ENCODE measurements around the gene DGKB.

DGKB gene

DNA sequence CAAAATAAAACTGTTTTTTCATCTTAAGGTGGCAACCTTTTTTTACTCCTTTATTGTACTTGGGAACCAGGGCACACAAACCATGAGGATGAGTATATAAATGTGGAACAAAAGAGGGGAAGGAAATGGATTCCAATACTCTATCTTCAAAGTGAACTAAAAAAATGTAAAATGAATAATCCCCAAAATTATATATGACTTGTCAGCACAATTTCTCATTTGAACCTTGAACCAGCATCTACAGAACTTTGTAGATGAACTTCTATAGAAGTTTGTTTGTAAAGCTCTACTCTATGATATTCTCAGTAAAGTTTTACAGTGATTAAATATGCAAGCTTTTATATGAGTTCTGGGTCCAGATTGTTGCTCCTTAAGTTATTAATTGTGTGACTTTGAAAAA lies 694.8 kb downstream of the DGKB start:
- no peak for DNase-seq (ENCODE audit: low spot score)

DNA sequence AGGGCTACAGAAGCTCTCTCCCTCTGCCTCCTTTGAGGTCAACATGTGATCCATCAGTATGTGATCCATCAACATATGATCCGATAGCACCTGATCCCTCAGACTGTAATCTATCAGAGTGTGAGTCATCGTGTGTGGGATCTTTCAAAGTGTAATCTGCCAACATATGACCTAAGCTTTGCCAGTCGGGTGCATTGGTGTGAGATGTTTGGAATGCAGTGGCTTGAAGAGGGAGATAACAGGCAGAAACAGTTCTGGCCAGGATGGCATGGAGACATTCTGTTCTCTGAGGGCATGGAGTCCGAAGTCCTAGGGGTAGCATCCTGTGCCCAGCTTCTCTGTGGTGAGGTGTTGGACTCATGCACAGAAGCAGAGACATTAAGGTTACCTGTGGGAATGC lies 695.4 kb downstream of the DGKB start:
- peak; percentile 16 for DNase-seq (ENCODE audit: low spot score)

DNA sequence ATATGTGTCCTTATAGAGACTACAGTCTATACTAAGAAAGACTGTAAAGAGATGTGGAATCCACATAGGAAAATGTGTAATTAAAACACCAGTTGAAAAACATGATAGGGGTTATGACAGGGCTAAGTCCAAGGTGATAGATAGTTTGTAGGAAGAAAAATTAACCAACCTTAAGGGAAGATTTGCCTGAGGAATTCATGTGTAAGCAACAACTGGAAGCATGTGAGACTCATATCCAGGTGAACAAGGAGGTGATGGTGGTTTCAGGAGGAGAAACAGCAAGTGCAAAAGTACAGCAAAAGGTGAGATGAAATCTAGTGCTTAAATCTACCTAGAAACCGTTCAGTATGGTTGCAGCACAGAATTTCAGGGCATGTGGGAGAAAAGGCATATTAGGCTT lies 696.4 kb downstream of the DGKB start:
- no peak for DNase-seq (ENCODE audit: low spot score)

DNA sequence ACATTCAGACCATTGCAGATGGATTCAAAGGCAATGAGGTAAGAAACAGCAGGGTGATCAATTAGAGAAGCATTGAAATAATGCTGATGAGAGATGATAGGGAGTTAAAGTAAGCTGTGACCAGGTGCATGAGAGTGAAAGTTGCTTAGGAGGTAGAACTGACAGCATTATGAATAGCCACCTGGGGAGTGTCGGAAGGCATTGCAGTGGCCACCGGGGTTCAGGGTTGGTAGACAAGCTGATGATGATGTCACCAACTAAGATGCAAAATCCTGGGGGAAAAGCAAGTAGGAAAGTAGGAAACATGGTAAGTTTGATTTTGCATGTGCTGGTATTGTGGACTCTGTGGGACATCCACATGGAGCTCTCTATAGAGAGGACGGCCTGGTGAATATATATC lies 701.2 kb downstream of the DGKB start:
- DNase-seq (ENCODE audit: low spot score), result no peak

DNA sequence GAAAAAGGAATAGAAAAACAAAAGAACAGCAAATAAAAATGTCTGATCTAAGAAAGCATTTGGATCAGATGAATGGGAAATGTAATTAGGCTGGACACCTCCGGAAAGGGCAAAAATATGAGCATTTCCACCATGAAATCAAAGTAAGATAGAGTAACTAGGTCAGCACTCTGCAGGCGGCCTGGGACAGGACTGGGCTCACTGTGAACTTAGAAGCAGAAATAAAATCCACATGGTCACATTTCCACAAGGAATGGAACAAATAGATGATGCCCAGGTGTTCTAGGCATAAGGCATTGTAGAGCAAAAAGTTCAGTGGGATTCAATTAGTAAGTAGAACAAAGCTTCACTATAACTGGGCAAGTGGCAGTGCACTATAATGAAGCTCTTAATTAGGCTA lies 703.2 kb downstream of the DGKB start:
- DNase-seq (ENCODE audit: low spot score), result no peak

DNA sequence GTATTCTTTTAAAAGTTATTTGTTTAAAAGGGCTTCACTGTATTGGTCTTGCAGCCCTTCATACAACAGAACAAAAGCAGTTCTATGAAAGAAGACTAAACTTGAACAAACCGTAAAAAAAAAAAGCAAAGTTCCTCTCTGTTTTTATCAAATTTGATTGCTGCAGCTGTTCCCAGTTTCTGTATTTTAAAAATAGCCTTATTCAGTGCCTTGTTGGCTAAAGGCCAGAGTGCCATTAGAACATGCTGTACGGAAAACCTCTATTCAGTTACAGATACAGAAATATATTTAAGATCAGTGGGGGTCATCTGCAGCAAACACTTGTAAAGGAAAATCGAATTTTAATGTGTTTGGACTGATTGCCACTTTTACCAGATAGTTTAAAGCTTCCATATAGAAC lies 705.3 kb downstream of the DGKB start:
- no peak for DNase-seq (ENCODE audit: low spot score)

DNA sequence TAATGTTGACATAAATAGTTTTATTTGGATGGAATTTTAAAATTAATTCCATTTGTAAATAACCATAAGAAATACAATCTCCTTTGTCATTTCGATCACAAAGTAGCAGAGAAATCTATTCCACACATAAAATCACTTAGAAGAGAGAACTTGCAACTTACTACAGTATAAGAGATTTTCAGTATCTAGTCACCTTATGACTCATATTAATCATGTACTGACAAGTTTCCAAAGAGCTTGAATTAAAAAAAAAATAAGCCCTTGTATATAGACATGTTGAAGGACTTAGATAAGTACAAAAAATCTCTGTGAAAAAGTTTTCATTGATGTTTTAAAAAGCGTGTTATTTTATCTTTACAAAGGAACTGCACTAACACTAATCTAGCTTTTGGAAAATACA lies 706.0 kb downstream of the DGKB start:
- peak; percentile 4 for DNase-seq (ENCODE audit: low spot score)

DNA sequence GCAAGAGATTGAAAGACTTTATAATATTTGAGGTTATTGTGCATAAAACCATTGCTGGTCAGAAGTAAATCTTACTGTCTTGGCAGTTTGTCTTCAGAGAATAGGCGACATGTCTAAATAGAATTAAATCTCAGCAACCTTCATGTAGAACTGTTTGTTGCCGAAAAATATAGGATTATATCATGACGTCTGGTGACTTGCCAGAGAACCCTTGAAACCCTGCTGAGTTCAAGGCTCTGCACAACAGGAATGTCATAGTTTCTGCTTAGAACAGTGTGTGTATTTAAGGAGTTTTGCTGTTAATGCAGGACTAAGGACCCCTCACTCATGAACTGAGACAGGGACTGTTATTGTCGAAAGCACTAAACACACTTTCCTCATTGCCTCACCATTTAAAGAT lies 706.7 kb downstream of the DGKB start:
- DNase-seq (ENCODE audit: low spot score), result no peak

DNA sequence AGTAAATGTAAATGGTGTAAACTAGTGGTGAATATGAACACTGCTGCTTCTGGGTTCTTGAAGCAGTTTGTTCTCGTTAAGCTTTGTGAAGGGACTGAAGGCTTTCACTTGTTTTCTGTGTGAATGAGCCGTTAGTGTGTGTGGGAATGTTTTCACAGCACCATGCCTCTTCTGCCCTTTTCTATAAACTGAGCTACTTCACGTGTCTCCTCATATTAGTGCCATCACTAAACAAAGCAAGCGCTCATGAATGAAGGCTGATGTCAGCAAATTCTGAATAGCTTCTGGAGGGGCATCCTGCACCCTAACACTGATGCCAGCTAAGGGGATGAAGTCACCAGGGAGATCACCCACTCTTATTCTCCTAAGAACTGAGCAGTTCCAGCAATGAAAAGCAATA lies 707.5 kb downstream of the DGKB start:
- no peak for DNase-seq (ENCODE audit: low spot score)

DNA sequence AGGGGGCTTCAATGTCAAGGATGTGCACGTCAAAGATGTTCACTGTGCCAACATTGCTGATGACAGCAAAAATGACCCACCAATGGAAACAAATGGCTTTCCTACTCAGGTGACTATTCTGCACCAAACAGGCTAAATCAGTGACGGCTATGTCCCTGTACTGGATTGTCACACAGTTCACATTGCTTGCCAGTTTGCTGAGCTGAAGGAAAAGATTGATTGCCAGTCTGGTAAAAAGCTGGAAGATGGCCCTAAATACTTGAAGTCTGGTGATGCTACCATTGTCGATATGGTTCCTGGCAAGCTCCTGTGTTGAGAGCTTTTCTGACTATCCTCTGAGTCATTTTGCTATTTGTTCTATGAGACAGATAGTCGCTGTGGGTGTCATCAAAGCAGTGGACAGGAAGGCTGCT lies 710.9 kb downstream of the DGKB start:
- peak; percentile 24 for DNase-seq (ENCODE audit: low spot score)

DNA sequence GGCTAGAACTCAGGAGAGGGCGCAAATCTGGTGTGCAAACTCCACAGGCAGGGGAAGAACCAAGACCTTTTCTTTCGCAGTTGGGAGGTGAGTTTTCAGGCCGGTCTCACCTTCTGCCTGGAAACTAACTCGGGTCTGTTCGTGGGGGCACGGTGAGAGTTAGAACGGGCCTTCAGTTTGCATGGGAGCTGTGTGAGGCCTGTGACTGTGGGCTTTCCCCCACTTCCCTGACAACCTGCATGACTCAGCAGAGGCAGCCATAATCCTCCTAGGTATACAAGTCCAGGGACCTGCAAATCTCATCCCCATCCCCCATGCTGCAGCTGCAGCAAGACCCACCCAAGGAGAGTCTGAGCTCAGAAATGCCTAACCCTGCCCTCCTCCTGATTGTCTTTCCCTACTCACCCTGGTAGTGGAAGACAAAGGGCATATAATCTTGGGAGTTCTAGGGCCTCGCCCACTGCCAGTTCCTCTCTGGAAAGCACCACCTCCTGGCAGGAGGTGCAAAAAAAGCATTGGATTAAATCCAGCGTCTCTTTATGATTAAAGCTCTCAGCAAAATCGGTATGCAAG lies 718.2 kb downstream of the DGKB start:
- no peak for DNase-seq (ENCODE audit: low spot score)

DNA sequence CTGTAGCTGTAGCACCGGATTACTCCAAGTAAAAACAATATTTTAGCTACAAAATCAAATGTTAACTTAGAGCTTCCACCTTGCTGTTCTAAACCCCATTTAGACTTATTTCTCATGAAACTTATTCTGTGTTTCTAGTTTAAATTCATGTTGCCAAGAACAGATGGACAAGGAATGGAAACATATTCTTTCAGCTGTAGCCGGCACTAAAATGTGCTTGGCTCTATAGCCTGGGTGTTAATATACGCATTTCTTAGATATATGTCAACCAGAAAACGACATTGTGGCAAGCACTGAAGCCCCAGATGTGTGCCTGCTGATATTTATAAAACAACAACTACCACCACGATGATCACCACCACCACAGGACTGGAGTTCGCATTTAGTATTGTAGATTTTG lies 722.8 kb downstream of the DGKB start:
- no peak for DNase-seq (ENCODE audit: low spot score)

DNA sequence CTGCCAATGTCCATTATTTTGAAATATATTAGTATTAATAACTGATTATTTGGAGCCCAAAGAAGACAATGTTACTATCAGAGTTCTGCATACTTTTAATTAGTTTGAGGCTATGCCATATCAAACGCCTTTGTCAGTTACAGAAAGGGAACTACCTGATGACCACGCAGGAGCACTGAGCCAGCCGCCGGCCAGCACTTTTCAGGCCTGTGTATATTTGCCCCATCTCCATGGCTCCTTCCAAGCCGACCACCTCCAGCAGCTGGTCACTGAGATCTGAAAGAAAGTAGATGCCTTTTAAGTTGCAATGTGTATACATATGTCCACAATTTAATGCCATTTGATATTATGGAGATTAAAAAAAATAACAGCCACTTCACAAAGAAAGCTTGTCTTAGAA lies 724.7 kb downstream of the DGKB start:
- DNase-seq (ENCODE audit: low spot score), result no peak

DNA sequence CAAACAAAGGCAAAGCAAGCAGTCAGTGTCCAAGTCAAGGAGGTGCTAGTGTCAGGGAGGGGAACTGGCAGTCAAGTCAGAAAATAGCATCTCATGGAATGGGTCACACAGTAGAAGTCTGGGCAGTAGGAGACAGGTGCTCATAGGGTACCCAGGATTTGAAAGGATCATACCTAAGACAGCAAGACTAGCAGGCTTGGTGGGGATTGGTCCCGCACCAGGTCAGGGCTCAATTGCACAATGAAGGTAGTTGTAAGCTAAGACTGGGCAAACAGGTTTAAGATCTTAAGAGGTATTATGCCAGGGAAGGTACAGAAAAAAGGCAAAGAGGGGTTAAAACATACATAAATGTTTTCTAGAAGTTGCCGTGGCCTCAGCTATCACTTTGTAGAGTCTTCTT lies 731.7 kb downstream of the DGKB start:
- DNase-seq (ENCODE audit: low spot score), result no peak

DNA sequence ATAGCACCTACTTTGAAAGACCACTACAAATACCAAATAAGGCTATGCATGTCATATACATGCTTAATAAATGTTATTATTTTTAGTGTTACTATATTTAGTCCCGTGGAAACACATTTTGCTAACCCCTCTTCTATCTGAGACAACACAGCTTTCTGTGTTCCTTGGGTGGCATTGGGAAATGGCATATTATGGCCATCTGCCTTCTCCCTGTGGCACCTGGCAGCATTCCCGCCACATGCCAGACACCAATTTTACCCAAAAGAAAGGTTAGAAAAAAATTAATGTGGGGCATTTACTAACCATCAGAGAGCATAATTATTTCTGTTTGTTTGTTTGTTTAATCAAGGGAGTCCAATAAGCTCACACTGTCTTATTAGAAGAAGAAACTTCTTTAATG lies 744.4 kb downstream of the DGKB start:
- DNase-seq (ENCODE audit: low spot score), result no peak

DNA sequence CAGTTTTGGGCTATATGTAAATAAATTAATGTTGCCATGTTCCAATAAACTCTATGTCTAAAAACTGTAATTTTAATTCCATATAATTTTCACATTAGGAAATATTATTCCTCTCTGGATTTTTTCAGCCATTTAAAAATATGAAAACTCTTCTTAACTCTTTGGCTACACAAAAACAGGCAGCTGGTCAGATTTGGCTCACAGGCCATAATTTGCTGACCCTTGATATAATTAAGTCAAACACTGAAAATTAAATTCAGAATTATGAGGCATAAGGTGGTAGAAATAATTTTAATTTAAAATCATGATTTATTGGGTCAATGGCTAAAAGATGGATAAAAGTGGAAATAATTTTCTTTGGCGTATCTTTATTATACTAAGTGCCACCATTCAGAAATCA lies 746.1 kb downstream of the DGKB start:
- DNase-seq (ENCODE audit: low spot score), result no peak

DNA sequence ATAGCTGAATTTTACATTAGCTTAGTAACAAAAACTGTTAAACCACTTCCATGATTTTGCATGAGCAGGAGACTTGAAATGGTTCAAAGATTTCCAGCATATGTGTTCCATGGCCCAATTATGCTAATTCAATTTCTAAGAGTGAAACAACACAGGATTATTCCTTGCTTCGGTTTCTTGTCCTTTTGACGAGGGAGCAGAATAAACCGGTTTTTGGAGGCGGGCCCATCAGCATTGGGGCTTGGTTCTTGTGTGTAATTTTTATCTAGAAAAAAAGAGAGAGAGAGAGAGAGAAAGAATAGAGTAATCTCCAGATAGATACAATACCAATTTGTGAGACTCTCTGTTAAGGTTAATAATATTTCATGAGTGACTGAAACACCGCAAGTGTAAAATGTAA lies 753.6 kb downstream of the DGKB start:
- no peak for DNase-seq (ENCODE audit: low spot score)

DNA sequence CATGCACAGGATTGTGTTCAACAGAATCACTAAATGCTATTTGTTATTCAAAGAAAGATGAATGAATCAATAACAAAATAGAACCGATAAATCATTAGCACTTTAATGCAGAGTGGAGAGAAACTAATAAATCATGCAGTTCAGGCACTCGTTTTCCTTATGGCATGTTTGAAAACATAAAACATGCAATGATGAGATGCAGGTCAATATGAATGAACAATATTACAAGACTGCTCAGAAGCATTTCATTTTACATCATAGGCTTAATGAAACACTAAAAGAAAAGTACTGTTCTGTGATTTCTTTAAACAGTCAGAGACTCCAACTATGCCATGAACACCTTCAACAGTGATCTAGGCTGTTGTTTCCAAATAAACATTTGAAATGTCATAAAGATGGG lies 755.0 kb downstream of the DGKB start:
- no peak for DNase-seq (ENCODE audit: low spot score)

DNA sequence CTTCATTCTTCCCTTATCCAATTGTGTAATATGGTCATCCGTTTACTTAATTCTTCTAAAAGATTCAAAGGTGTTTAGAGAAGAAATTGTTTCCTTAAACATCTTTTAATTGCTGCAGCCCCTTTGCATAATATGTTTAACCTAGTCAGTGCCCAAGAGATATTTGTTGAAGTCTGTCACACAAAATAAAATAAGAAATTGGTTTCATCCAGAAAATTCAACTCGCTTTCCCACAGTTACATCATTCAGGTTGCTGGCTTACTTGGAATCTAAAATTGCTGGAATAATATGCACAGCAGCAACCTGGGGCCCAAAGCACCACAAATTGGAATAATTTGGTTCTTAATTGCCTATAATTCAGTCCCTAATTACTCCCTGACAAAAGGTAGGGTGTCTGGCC lies 758.0 kb downstream of the DGKB start:
- DNase-seq (ENCODE audit: low spot score), result no peak

DNA sequence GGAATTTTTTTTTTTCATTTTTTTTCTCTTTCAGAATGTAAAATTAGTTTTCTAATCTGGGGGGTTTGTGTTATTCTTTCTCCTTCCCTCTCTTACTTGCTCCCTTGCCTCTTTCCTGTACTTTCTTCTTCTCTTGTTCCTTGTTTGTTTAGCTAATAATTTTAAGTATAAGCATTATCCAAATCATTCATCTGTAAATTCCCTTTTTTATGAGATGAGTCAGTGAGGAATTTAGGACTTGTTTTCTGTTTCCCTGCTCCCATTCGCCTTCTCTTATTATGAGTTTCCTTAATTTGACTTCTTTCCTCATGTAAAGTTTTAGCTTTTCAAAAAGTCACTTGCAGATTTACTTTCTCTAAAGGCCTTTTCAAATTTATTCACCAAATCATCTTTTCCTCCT lies 758.4 kb downstream of the DGKB start:
- DNase-seq (ENCODE audit: low spot score), result no peak

DNA sequence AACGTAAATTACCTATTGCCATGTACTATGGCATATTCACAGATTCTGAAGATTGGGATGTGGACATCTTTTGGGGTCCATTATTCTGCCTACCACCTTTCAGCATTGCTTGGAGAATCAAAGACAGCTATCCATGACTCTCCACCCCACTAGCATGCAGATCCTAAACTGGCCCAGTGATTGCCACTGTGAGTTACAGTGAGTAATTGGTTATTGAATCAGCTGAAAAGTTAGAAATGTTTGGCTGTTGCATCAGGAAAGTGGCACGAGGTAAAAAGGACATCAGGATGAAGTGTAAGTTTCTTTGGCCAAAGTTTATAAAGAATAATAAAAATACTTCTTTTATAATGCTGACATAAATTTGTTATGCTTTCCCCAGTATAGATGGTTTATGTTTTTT lies 764.9 kb downstream of the DGKB start:
- DNase-seq (ENCODE audit: low spot score), result no peak

DNA sequence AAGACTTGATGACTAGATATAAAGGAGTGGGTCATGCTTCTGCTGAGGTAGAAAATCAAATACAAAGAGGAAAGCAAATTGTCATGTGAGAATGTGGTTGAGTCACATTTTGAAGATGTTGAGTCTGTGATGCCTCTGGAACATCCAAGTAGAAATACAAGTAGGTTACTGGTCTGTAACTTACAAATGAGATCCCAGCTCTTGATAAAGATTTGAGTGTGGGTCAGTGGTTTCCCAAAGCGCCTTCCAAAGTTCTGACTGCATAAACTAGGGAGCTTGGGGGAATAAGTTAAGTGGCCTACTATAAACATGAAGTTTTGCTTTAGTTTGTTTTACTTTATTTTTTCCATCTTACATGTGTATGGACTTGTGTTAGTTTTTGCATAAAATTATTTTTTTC lies 768.8 kb downstream of the DGKB start:
- no peak for DNase-seq (ENCODE audit: low spot score)

DNA sequence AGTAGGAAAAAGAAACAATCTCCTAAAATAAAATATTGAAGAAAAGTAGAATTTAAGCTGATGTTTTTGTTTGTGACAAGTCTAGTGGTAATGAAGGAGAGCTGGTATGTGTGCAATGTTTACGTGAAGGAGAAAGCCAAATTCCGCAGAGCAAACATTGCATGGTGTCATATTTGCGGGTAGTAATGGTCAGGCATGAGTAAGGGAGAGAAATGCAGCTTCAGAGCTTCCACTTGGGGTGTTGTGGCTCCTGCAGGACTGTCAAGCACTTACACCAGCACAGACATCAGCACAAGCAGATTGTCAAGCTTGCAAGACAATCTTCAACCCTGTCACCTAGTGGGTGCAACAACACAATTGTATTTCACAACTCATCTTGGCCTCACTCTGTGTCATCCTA lies 776.6 kb downstream of the DGKB start:
- peak; percentile 40 for DNase-seq (ENCODE audit: low spot score)

DNA sequence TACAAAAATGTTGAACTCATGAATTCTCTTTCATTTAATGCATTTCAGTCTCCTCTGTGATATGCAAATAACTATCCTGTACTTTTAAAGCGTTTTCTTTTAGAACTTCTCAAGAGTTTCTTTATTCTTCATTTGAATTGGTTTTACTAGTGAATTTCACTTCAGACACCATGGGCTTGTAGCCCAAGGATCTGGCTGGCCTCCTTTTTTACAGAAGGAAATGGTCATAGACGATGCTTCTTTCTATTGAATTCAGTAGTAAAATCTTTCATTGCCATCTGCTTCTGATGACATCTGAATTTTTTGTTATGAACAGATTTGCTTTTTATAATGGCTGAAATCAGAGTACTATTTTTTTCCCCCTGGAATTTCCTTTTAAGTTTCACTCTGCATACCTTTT lies 777.8 kb downstream of the DGKB start:
- no peak for DNase-seq (ENCODE audit: low spot score)

DNA sequence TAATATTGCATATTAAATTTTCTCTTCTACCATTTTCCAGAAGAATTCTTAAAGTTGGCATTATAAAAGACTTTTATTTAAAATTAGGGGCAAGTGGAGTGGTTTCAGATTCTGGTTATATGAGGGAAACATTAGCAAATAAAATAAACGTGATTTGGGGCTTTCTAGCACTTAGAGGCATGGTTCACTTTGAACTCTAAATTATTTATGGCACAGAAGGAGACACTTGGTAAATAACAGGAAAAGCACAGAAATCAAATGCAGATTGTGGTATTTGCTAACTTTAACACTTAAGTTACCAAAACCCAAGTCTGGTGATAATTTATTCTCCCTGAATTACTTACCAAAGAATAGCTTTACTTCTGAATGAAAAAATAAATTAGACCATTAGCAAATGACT lies 778.6 kb downstream of the DGKB start:
- DNase-seq (ENCODE audit: low spot score), result no peak
